Spleen (tissue), 7 donors: Measurements from ENCODE around the gene TMEM178B.

Experiments used
- POLR2AphosphoS5 ChIP-seq, 3 donors: sonication (generic); formaldehyde crosslinking; IDR thresholded peaks; one replicate each; pipeline ENCODE4 v1.5.1; 2017; ENCODE audit warnings: antibody characterized with exemption in 3 of 3
- TF ChIP-seq, protein P1 (sequence below), 11 experiments: fragments of 200-600 bp in 7 of 11; fragments of 450-650 bp in 4 of 11; sonication (generic) in 4 of 11; IDR thresholded peaks in 8 of 11; conservative IDR thresholded peaks in 3 of 11; 1 replicate in 7 of 11; 2 replicates in 4 of 11; pipeline versions ENCODE4 v1.4.0 to v1.8.0; 2016 to 2021; ENCODE audit warnings: antibody characterized with exemption in 11 of 11, inconsistent platforms in 4 of 11, mild to moderate bottlenecking in 1 of 11
- donor health status: DM: no; HTN: no; CAD: no; lungs with moderate emphysema.
- donor health status: DM: no; HTN: no; CAD: no.
- donor health status: DM: no; HTN: no; CAD: no.

DNA sequence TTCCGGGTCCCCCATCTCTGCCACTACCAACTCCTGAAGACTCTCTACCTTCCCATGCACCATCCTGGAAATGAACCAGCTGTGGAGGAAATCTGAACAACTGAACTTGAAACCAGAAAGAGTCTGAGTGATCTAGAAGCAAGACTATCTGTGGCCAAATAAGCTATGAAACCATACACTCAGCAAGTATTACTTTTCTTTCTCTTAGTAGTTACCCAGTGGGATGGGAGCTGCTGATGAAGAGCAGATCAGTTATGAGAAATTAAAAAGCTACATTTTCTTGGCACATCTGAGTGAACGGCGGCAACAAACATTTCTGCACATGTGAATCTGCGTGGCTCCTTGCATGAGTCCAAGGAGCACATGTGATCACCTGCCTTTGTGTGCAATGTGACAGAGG, 445.8 kb downstream of the TMEM178B start:
- no peak for TF ChIP-seq POLR2AphosphoS5 (IDR thresholded peaks at IDR 0.05)
- TF ChIP-seq, protein P1, sequence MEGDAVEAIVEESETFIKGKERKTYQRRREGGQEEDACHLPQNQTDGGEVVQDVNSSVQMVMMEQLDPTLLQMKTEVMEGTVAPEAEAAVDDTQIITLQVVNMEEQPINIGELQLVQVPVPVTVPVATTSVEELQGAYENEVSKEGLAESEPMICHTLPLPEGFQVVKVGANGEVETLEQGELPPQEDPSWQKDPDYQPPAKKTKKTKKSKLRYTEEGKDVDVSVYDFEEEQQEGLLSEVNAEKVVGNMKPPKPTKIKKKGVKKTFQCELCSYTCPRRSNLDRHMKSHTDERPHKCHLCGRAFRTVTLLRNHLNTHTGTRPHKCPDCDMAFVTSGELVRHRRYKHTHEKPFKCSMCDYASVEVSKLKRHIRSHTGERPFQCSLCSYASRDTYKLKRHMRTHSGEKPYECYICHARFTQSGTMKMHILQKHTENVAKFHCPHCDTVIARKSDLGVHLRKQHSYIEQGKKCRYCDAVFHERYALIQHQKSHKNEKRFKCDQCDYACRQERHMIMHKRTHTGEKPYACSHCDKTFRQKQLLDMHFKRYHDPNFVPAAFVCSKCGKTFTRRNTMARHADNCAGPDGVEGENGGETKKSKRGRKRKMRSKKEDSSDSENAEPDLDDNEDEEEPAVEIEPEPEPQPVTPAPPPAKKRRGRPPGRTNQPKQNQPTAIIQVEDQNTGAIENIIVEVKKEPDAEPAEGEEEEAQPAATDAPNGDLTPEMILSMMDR (IDR thresholded peaks at IDR 0.05 in 8 of 11, conservative IDR thresholded peaks at IDR 0.05 in 3 of 11): no peak
